ENCODE data around the gene TP53I3. TPM values are rescaled to one million over a fixed set of nuclear protein-coding genes. Genes with fewer than 3 reads are reported as not detected.
"Not testable (repeated sequence)": the region's sequence is repeated elsewhere in the genome, so short reads cannot be mapped to it uniquely, and the experiment has no call there.

Gene TP53I3
- total RNA-seq, 2 experiments from 2014 or later, result 0.38 to 0.82 TPM

DNA sequence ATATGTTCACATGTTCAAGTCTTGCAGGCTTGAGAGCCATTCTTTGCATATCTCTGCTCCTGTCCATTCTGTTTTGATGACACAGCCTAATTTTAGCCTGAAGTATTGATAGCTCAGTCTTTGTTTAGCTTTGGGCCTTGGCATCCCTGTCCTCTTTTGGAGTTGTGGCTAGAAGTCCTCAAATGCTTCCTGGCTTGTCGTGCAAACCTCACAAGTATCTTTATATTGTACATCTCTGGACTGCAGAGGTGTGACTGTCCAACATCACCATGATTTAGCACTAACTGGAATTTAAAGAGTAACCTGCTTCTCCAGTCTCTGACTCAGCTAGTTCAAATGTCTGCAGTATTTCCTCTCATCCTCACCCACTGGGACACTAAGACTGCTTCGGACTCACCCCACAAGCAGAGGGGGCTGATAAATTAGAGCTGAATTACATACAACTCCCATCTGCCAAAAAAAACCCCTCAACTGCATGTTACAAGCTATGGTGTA, 26.8 kb upstream of the TP53I3 start:
- DNase-seq (ENCODE audit: low spot score), result no peak
- CTCF ChIA-PET (ENCODE audit: unreplicated experiment), result no interaction called here
- H4K20me1 ChIP-seq (ENCODE audit: insufficient read depth, low read length), result no peaks in the 10 kb centered on the region
- no peak overlapping the region for H3K4me2 ChIP-seq (ENCODE audit: low read length)
- H3K27ac ChIP-seq (ENCODE audit: low read depth, low read length, poor library complexity, severe bottlenecking), result no peak overlapping the region
- no peak for TF ChIP-seq EZH2phosphoT487 (IDR thresholded peaks at IDR 0.05; ENCODE audit: borderline replicate concordance, low read depth, low read length)
- TF ChIP-seq, protein P1, sequence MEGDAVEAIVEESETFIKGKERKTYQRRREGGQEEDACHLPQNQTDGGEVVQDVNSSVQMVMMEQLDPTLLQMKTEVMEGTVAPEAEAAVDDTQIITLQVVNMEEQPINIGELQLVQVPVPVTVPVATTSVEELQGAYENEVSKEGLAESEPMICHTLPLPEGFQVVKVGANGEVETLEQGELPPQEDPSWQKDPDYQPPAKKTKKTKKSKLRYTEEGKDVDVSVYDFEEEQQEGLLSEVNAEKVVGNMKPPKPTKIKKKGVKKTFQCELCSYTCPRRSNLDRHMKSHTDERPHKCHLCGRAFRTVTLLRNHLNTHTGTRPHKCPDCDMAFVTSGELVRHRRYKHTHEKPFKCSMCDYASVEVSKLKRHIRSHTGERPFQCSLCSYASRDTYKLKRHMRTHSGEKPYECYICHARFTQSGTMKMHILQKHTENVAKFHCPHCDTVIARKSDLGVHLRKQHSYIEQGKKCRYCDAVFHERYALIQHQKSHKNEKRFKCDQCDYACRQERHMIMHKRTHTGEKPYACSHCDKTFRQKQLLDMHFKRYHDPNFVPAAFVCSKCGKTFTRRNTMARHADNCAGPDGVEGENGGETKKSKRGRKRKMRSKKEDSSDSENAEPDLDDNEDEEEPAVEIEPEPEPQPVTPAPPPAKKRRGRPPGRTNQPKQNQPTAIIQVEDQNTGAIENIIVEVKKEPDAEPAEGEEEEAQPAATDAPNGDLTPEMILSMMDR (conservative IDR thresholded peaks at IDR 0.05; ENCODE audit: low read length), result no peak
- H3K36me3 ChIP-seq (ENCODE audit: insufficient read depth, low read length), result no peaks in the 10 kb centered on the region
- no peaks in the 10 kb centered on the region for H3K9me3 ChIP-seq (ENCODE audit: low read length)
- BruUV-seq (replicated peaks), result no TSS peak
- intact Hi-C loops (cut with micrococcal nuclease; ENCODE audit: unreplicated experiment), result no loop called here
- POLR2A ChIA-PET, result interaction anchor here (0.6 kb wide), 1 partner anchor 1611 kb away, joined by 3 read pairs; no protein-coding TSS in a partner anchor
- no peaks in the 10 kb centered on the region for H3K79me2 ChIP-seq (ENCODE audit: insufficient read depth, low read depth, low read length)
- no peak overlapping the region for H2AFZ ChIP-seq (ENCODE audit: low read length)
- H3K4me3 ChIP-seq (ENCODE audit: low read depth, low read length, poor library complexity, severe bottlenecking), result no peak overlapping the region
- no peaks in the 10 kb centered on the region for H3K4me1 ChIP-seq (ENCODE audit: insufficient read depth, low read length, poor library complexity, severe bottlenecking)
- H3K9me2 ChIP-seq (ENCODE audit: insufficient read depth, low read length), result no peaks in the 10 kb centered on the region

DNA sequence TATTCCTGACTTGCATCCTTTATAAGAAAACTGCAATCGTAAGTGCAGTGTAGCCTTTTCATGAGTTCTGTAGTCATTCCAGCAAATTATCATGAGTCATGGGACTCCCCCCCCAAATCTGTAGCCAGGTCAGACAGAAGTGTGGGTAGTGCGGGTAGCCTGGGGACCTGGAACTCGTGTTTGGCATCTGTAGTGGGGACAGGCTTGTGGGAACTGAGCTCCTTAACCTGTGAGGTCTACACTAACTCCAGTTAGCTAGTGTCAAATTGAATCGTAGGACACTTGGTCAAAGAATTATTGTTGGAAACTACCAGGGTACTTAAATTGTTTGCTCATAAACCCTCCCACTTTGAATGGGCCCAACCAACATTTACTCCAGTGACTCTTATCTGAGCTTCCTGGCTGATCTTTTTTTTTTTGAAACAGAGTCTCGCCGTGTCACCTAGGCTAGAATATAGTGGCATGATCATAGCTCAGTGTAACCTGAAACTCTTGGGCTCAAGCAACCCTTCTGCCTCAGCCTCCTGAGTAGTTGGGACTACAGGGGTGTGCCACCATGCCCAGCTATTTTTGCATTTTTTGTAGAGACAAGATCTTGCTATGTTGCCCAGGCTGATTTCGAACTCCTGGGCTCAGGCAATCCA, 26.1 kb upstream of the TP53I3 start:
- Histone ChIP-seq H3K9me3 (ENCODE audit: low read length) (no peaks in the 10 kb centered on the region), H4K20me1 (ENCODE audit: insufficient read depth, low read length) (no peaks in the 10 kb centered on the region), H2AFZ (ENCODE audit: low read length) (no peak overlapping the region), H3K36me3 (ENCODE audit: insufficient read depth, low read length) (no peaks in the 10 kb centered on the region), H3K4me3 (ENCODE audit: low read depth, low read length, poor library complexity, severe bottlenecking) (no peak overlapping the region), H3K79me2 (ENCODE audit: insufficient read depth, low read depth, low read length) (no peaks in the 10 kb centered on the region), H3K4me2 (ENCODE audit: low read length) (no peak overlapping the region), H3K4me1 (ENCODE audit: insufficient read depth, low read length, poor library complexity, severe bottlenecking) (no peaks in the 10 kb centered on the region), H3K27ac (ENCODE audit: low read depth, low read length, poor library complexity, severe bottlenecking) (no peak overlapping the region), H3K9me2 (ENCODE audit: insufficient read depth, low read length) (no peaks in the 10 kb centered on the region)
- intact Hi-C loops (cut with micrococcal nuclease; ENCODE audit: unreplicated experiment), result no loop called here
- ChIA-PET CTCF (ENCODE audit: unreplicated experiment) (no interaction called here), POLR2A (no interaction called here)
- no TSS peak for BruUV-seq (replicated peaks)
- TF ChIP-seq, protein P1 (conservative IDR thresholded peaks at IDR 0.05; ENCODE audit: low read length), result no peak
- no peak for DNase-seq (ENCODE audit: low spot score)

DNA sequence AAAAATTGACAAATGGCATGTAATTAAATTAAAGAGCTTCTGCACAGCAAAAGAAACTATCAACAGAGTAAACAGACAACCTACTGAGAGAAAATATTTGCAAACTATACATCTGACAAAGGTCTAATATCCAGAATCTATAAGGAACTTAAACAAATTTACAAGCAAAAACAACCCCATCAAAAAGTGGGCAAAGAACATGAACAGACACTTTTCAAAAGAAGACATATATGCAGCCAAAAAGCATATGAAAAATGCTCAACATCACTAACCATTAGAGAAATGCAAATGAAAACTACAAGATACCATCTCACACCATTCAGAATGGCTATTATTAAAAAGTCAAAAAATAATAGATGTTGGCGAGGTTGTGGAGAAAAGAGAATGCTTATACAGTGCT, 24.8 kb upstream of the TP53I3 start:
- H3K27ac ChIP-seq (ENCODE audit: low read depth, low read length, poor library complexity, severe bottlenecking); BruUV-seq (replicated peaks); H3K4me2 ChIP-seq (ENCODE audit: low read length); H3K9me2 ChIP-seq (ENCODE audit: insufficient read depth, low read length); DNase-seq (ENCODE audit: low spot score); intact Hi-C loops (cut with micrococcal nuclease; ENCODE audit: unreplicated experiment); H3K79me2 ChIP-seq (ENCODE audit: insufficient read depth, low read depth, low read length); CTCF ChIA-PET (ENCODE audit: unreplicated experiment); H2AFZ ChIP-seq (ENCODE audit: low read length); H4K20me1 ChIP-seq (ENCODE audit: insufficient read depth, low read length); H3K4me3 ChIP-seq (ENCODE audit: low read depth, low read length, poor library complexity, severe bottlenecking); H3K9me3 ChIP-seq (ENCODE audit: low read length); H3K4me1 ChIP-seq (ENCODE audit: insufficient read depth, low read length, poor library complexity, severe bottlenecking); H3K36me3 ChIP-seq (ENCODE audit: insufficient read depth, low read length); POLR2A ChIA-PET: not testable (repeated sequence)
